Fibroblast of the aortic adventitia (primary cell): ENCODE measurements around the gene CBLN1. TPM values are rescaled to one million over a fixed set of nuclear protein-coding genes. Genes with fewer than 3 reads are reported as not detected.
"Not testable (repeated sequence)": the region's sequence is repeated elsewhere in the genome, so short reads cannot be mapped to it uniquely, and the experiment has no call there.

Experiments used
- DNase-seq: peaks from one replicate; pipeline ENCODE4 v3.0.0-alpha.2; 2010; ENCODE audit warnings: low read depth
- H3K4me3 ChIP-seq: 2 replicates; pipeline ENCODE4 v1.5.1; 2011; ENCODE audit warnings: low read depth, mild to moderate bottlenecking, control low read depth, low read length, moderate library complexity
- total RNA-seq: library from RNA; depleted of rRNA; stranded (reverse); fragments of >200 nt; gene quantifications from 2 replicates; pipeline ENCODE4 v1.2.3, GENCODE V29; 2012; ENCODE audit warnings: low replicate concordance
- TF ChIP-seq, protein P1 (sequence below): IDR thresholded peaks from 2 replicates; pipeline ENCODE4 v1.5.1; 2011; ENCODE audit warnings: mild to moderate bottlenecking, low read length, control low read depth, inconsistent platforms; ENCODE audit not compliant: insufficient read depth

The CBLN1 gene
- total RNA-seq, 1 donor: not detected

- H3K4me3 ChIP-seq: no peak overlapping the region
- TF ChIP-seq, protein P1, sequence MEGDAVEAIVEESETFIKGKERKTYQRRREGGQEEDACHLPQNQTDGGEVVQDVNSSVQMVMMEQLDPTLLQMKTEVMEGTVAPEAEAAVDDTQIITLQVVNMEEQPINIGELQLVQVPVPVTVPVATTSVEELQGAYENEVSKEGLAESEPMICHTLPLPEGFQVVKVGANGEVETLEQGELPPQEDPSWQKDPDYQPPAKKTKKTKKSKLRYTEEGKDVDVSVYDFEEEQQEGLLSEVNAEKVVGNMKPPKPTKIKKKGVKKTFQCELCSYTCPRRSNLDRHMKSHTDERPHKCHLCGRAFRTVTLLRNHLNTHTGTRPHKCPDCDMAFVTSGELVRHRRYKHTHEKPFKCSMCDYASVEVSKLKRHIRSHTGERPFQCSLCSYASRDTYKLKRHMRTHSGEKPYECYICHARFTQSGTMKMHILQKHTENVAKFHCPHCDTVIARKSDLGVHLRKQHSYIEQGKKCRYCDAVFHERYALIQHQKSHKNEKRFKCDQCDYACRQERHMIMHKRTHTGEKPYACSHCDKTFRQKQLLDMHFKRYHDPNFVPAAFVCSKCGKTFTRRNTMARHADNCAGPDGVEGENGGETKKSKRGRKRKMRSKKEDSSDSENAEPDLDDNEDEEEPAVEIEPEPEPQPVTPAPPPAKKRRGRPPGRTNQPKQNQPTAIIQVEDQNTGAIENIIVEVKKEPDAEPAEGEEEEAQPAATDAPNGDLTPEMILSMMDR: no peak
- DNase-seq: no peak
These were observed 20.6 kb downstream of the CBLN1 start for GRCh38 chr16:49260956-49261530.

DNA sequence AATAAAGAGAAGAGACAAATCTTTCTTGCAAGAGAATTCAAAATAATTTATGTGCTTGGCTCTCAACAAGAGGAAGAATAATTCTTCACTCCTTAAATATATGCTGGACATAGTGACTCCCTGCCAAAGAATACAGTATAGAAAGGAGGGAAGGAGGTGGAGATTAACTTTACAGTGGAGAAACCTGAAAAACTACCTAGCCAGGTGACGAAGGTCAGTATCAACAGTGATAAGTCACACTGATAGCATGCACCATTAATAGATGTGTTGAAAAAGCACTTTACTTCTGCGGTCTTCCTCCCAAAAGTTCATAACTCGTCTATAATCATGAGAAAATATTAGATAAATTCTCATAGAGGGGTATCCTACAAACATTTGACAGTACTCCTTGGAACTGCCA, 21.4 kb downstream of the CBLN1 start:
- H3K4me3 ChIP-seq: no peak overlapping the region
- no peak for DNase-seq
- TF ChIP-seq, protein P1: no peak

GRCh38 chr16:49259330-49259729, 22.3 kb downstream of the CBLN1 start:
- TF ChIP-seq, protein P1: no peak
- no peak for DNase-seq
- no peak overlapping the region for H3K4me3 ChIP-seq

GRCh38 chr16:49250689-49251088, 30.9 kb downstream of the CBLN1 start:
- TF ChIP-seq, protein P1: no peak
- no peak overlapping the region for H3K4me3 ChIP-seq
- DNase-seq: no peak

DNA sequence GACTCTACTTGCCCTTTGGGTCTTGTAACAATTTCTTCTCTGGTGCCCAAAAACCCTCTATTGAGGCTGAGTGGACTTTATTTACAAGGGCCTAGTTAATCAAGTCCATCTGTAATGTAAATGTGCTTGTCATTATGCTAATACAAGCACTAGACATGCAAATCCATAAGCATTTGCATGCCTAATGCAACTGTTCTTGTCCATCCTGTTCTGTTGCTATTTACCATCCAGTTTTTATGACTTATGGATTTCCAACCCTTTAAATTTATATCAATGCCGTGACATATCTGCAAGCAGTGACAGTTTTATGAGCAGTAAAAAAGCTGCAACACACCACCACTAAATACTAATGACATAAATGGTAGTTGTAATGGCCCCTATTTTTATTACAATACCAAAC, 33.4 kb downstream of the CBLN1 start:
- no peak for DNase-seq
- H3K4me3 ChIP-seq: no peak overlapping the region
- TF ChIP-seq, protein P1: no peak

DNA sequence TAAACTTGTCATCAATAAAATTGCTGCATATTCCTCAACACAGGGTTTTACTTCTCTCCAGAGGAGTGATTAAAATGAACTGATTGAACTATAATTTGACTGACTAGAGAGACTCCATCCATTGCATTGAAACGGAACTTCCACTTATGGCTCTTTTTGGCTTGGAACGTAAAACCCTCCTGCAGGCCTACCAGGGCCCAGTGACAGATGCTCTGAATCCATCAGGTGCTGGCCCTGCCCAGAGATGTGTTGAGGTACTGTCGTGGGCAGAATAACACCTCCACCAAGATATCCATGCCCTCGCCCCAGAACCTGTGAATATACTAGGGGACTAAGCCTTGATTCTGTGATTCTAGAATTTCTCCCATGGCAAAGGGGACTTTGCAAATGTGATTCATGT, 45.4 kb downstream of the CBLN1 start:
- no peak for DNase-seq
- TF ChIP-seq, protein P1: no peak
- H3K4me3 ChIP-seq: no peak overlapping the region

- H3K4me3 ChIP-seq, DNase-seq: not testable (repeated sequence)
These were observed 53.3 kb downstream of the CBLN1 start for GRCh38 chr16:49228335-49228734.

Other genes starting within 250 kb of the CBLN1 start
- gene C16orf78, start 92.0 kb upstream of the CBLN1 start, total RNA-seq: not detected in 2 replicates